ENCODE data around the gene SLC13A4. TPM values are rescaled to one million over a fixed set of nuclear protein-coding genes. Genes with fewer than 3 reads are reported as not detected.

The SLC13A4 gene
- total RNA-seq, 1 experiment from 2014 or later: not detected

DNA sequence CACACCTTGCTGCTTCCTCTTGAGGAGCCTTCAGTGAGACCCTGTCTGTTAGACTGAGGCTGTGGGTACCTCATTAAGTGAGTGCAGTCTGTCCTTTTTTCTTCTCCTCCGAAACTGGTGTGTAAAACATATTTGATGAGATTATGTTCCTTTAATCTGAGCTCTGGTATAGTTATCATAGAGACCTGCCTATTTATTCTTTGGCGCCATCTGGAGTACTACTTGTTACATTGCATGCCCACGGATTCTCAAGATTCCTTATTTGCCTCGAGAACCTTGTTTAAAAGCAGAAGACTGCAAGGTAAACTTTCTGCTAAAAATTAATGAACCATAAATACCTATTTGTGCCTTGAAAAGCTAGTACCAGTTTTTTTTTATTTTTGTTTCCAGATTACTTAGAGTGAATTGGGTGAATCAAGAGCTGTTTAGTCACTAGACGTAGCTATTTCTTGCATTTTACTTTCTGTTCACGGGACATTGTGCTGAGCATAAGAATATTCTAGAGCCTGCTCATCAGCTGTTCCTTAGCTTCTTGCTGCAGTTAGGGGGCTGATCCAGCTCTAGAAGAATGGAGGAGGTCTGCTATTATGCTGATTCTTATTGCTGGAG is 82.6 kb downstream of the SLC13A4 start:
- POLR2A ChIA-PET: no interaction called here

DNA sequence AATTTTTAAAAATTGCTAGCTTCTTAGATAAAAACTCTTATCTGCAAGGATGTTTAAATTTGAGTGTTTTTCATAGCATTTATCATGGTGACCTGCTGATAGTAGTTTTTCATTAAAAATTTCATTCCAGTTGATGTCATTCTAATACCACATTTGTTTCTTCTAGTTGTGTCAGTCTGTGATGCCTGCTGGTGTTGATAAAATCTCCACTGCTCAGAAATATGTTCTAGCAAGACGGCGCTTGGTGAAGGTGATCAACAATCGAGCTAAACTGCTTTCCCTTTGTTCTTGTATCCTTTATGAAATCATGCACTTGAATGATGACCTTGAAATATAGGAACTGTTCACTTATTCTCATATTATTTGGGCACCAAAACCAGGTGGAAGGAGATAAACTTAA is 83.3 kb downstream of the SLC13A4 start:
- in situ Hi-C loops (cut with HindIII; ENCODE audit: low pct_unique_long_range_greater_than_20kb, low sequenced_read_pairs) (no loop called here), intact Hi-C loops (cut with micrococcal nuclease; ENCODE audit: unreplicated experiment) (loop anchor here (2.0 to 10.0 kb wide), 2 partner anchors 130 to 364 kb away; partner anchors contain the start of gene CNOT4)
- Histone ChIP-seq H3K27me3 (ENCODE audit: control insufficient read depth, insufficient read depth, low read length) (no peaks in the 10 kb centered on the region), H3K4me3 (ENCODE audit: low read depth in 2 of 2, low read length in 2 of 2) (no peak overlapping the region), H3K9me3 (ENCODE audit: control insufficient read depth, insufficient read depth, low read depth, low read length) (no peaks in the 10 kb centered on the region), H3K4me1 (ENCODE audit: control insufficient read depth, insufficient read depth, low read length) (no peaks in the 10 kb centered on the region), H3K36me3 (ENCODE audit: control insufficient read depth, insufficient read depth, low read length) (peaks cover 31% of the 10 kb centered on the region), H3K27ac (ENCODE audit: low read length) (no peak overlapping the region)
- no peak for DNase-seq (ENCODE audit: low read depth, low spot score)
- no peak for TF ChIP-seq TCF7L2 (IDR thresholded peaks at IDR 0.05; ENCODE audit: low read depth, low read length)
- TF ChIP-seq, protein P1, sequence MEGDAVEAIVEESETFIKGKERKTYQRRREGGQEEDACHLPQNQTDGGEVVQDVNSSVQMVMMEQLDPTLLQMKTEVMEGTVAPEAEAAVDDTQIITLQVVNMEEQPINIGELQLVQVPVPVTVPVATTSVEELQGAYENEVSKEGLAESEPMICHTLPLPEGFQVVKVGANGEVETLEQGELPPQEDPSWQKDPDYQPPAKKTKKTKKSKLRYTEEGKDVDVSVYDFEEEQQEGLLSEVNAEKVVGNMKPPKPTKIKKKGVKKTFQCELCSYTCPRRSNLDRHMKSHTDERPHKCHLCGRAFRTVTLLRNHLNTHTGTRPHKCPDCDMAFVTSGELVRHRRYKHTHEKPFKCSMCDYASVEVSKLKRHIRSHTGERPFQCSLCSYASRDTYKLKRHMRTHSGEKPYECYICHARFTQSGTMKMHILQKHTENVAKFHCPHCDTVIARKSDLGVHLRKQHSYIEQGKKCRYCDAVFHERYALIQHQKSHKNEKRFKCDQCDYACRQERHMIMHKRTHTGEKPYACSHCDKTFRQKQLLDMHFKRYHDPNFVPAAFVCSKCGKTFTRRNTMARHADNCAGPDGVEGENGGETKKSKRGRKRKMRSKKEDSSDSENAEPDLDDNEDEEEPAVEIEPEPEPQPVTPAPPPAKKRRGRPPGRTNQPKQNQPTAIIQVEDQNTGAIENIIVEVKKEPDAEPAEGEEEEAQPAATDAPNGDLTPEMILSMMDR (IDR thresholded peaks at IDR 0.05): no peak
- TF ChIP-seq POLR2AphosphoS5 (IDR thresholded peaks at IDR 0.05; ENCODE audit: low read depth, low read length): no peak
- TF ChIP-seq, protein P2, sequence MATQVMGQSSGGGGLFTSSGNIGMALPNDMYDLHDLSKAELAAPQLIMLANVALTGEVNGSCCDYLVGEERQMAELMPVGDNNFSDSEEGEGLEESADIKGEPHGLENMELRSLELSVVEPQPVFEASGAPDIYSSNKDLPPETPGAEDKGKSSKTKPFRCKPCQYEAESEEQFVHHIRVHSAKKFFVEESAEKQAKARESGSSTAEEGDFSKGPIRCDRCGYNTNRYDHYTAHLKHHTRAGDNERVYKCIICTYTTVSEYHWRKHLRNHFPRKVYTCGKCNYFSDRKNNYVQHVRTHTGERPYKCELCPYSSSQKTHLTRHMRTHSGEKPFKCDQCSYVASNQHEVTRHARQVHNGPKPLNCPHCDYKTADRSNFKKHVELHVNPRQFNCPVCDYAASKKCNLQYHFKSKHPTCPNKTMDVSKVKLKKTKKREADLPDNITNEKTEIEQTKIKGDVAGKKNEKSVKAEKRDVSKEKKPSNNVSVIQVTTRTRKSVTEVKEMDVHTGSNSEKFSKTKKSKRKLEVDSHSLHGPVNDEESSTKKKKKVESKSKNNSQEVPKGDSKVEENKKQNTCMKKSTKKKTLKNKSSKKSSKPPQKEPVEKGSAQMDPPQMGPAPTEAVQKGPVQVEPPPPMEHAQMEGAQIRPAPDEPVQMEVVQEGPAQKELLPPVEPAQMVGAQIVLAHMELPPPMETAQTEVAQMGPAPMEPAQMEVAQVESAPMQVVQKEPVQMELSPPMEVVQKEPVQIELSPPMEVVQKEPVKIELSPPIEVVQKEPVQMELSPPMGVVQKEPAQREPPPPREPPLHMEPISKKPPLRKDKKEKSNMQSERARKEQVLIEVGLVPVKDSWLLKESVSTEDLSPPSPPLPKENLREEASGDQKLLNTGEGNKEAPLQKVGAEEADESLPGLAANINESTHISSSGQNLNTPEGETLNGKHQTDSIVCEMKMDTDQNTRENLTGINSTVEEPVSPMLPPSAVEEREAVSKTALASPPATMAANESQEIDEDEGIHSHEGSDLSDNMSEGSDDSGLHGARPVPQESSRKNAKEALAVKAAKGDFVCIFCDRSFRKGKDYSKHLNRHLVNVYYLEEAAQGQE (IDR thresholded peaks at IDR 0.05; ENCODE audit: insufficient read depth in 1 of 2, low read depth in 2 of 2, low read length in 1 of 2): no peak
- no peak for TF ChIP-seq SIN3A (IDR thresholded peaks at IDR 0.05; ENCODE audit: borderline replicate concordance, insufficient read depth, low read depth, low read length)
- no peak for ATAC-seq
- no TSS peak for BruUV-seq (replicated peaks)
- POLR2A ChIA-PET: no interaction called here
- CTCF ChIA-PET: interaction anchor here (0.6 to 1.5 kb wide), 5 partner anchors 18 to 371 kb away, joined by 3 to 10 read pairs (median 3); partner anchors contain the start of gene STMP1

More for the DNA sequence above, 82.6 kb downstream of the SLC13A4 start:
- no peaks in the 10 kb centered on the region for H3K27me3 ChIP-seq (ENCODE audit: control insufficient read depth, insufficient read depth, low read length)
- H3K4me1 ChIP-seq (ENCODE audit: control insufficient read depth, insufficient read depth, low read length): no peaks in the 10 kb centered on the region
- CTCF ChIA-PET: interaction anchor here (0.6 to 1.5 kb wide), 8 partner anchors 17 to 371 kb away, joined by 3 to 10 read pairs (median 3); partner anchors contain the start of gene STMP1
- no peak overlapping the region for H3K27ac ChIP-seq (ENCODE audit: low read length)
- peaks cover 29% of the 10 kb centered on the region for H3K36me3 ChIP-seq (ENCODE audit: control insufficient read depth, insufficient read depth, low read length)
- in situ Hi-C loops (cut with HindIII; ENCODE audit: low pct_unique_long_range_greater_than_20kb, low sequenced_read_pairs) (no loop called here), intact Hi-C loops (cut with micrococcal nuclease; ENCODE audit: unreplicated experiment) (loop anchor here (2.0 to 10.0 kb wide), 2 partner anchors 131 to 365 kb away; partner anchors contain the start of gene CNOT4)
- BruUV-seq (replicated peaks): no TSS peak
- no peak for DNase-seq (ENCODE audit: low read depth, low spot score)
- peak; percentile 86 for ATAC-seq
- H3K9me3 ChIP-seq (ENCODE audit: control insufficient read depth, insufficient read depth, low read depth, low read length): no peaks in the 10 kb centered on the region
- no peak overlapping the region for H3K4me3 ChIP-seq (ENCODE audit: low read depth in 2 of 2, low read length in 2 of 2)
- TF ChIP-seq, protein P1 (IDR thresholded peaks at IDR 0.05): peak; percentile 79
- no peak for TF ChIP-seq SIN3A (IDR thresholded peaks at IDR 0.05; ENCODE audit: borderline replicate concordance, insufficient read depth, low read depth, low read length)
